ENCODE measurements around the gene RCAN2.
"Not testable (repeated sequence)": the region's sequence is repeated elsewhere in the genome, so short reads cannot be mapped to it uniquely, and the experiment has no call there.

Gene RCAN2

DNA sequence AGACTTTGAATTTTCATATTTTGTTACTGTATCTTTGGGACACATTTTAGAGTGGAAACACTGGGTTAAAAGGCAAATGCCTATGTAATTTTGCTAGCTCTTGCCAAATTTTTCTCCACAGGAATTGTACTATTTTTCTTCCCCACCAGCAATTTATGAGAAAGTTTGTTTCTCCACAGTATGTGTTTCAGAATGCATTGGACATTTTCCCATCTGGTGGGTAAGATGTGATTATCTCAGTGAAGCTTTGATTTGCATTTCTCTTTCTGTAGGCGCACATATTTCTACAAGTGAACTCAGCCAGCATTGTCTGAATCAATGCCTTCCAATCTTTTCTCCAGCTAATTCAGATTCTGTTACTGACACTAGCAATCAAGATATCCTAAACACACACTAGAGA lies 157.8 kb downstream of the RCAN2 start:
- no peak for DNase-seq (ENCODE audit: low read depth in 2 of 2)

- DNase-seq (ENCODE audit: low read depth in 2 of 2): not testable (repeated sequence)
These were observed 158.8 kb downstream of the RCAN2 start for GRCh38 chr6:46332448-46332847.

GRCh38 chr6:46331461-46331860 lies 159.8 kb downstream of the RCAN2 start:
- no peak for DNase-seq (ENCODE audit: low read depth in 2 of 2)

GRCh38 chr6:46329568-46329967 lies 161.7 kb downstream of the RCAN2 start:
- no peak for DNase-seq (ENCODE audit: low read depth in 2 of 2)

DNA sequence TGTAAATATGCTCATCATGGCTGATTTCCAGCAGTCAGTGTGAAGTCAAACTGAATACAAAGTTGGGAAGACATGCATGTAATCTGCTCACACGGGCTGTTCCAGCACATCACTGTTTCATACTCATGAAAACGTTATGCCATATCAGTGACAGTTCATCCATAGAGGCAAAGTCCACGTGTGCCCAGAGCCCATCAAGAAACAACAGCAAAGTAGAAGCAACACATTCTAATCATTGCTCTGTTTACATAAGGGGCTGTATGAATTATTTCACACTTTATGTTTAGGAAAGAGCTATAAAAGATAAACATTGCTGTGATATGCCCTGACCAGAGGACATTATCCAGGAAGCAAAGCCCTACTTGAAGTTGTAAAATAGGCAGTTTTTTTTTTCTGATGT lies 163.5 kb downstream of the RCAN2 start:
- DNase-seq (ENCODE audit: low read depth in 2 of 2): no peak

GRCh38 chr6:46325561-46326530 lies 165.4 kb downstream of the RCAN2 start:
- DNase-seq (ENCODE audit: low read depth in 2 of 2): peak in 1 of 2 donors; percentile 2

DNA sequence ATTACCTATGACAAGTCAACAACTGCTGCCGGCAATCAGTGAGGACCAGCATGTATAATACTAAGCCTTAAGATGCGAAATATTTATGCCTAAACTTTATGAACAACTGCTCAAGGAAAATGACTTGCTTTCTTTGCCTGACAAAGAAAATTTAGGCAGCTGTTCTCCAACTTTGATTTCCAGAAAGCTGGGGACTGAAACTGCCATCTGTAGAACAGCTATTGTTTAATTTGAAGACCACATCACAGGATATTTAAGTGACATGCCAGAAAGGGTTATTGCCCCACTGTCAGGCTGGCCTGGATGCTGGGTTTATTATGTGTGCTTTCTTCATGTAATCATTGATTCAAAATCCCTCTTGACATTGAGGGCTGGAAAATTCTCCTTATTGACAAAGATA lies 166.5 kb downstream of the RCAN2 start:
- DNase-seq (ENCODE audit: low read depth in 2 of 2): no peak

DNA sequence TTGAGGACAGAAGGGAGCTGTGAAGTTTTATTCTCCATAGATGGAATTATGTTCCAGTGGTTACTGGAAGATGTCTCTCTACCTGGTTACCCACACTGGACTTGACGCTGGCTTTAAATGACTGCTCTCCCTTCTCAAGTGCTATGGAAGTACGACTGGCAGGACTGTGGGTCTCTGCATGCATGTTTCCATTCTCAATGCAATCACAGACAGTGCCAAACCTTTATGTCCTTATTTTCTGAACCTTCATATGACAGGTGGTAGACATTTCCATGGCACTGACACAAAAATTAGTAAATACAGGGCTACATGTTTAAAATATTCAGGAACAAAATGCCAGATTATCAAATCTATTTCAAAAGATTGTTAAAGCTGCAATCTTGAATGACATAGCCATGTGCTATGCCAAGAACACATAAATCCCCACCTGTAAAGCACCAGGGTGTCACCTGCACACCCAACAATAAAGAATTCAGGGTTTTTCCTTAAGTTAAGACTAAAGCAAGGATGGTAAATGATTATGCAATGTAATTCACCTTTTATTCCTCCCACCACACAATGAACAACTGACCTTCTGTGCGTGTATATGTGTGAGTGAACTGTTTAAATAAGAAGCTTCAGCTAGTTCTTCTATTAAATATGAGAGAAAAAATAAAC lies 167.2 kb downstream of the RCAN2 start:
- DNase-seq (ENCODE audit: low read depth in 2 of 2): no peak

- DNase-seq (ENCODE audit: low read depth in 2 of 2): no peak
These were observed 167.8 kb downstream of the RCAN2 start for GRCh38 chr6:46323312-46323965.

- DNase-seq (ENCODE audit: low read depth in 2 of 2): no peak
These were observed 170.7 kb downstream of the RCAN2 start for GRCh38 chr6:46320505-46320904.

GRCh38 chr6:46315589-46315988 lies 175.7 kb downstream of the RCAN2 start:
- no peak for DNase-seq (ENCODE audit: low read depth in 2 of 2)

DNA sequence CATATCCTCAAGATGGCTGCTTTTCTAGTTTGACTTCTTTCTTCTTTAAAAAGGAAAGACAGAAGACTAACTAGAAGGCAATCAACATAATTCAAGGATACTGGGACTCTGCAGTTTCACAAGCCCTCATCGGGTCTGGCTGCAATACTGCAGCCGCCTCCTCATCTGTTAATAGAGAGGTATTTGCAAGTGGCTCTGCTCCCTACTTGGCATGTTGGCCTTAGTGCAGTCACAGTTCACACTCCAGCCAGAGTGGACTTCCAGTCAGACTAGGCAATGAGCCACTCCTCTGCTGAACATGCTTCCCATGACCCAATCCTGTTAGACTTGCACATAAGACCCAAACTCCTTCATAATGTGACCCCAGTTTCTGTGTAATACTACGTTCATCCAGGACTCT lies 178.6 kb downstream of the RCAN2 start:
- DNase-seq (ENCODE audit: low read depth in 2 of 2): no peak

DNA sequence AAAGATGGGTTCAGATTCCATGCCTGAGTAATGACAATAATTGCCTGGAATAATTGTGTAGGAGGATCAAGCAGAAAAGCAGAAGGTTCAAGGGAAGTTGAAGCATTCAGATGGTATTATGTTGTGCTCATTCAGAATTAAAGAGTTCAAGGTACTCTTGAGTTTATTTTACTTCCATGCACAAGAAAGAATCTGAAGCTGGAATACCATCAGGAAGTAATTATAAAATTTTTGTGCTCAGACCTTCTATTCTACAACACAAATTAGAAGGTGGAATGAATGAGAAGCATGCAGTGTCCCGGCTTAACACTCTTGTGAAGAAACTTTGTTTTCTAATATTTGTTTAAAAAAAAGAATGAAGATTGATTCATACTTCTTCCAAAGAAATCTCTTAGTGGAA lies 181.1 kb downstream of the RCAN2 start:
- no peak for DNase-seq (ENCODE audit: low read depth in 2 of 2)

GRCh38 chr6:46306431-46306830 lies 184.8 kb downstream of the RCAN2 start:
- DNase-seq (ENCODE audit: low read depth in 2 of 2): no peak

GRCh38 chr6:46305833-46306232 lies 185.4 kb downstream of the RCAN2 start:
- no peak for DNase-seq (ENCODE audit: low read depth in 2 of 2)

DNA sequence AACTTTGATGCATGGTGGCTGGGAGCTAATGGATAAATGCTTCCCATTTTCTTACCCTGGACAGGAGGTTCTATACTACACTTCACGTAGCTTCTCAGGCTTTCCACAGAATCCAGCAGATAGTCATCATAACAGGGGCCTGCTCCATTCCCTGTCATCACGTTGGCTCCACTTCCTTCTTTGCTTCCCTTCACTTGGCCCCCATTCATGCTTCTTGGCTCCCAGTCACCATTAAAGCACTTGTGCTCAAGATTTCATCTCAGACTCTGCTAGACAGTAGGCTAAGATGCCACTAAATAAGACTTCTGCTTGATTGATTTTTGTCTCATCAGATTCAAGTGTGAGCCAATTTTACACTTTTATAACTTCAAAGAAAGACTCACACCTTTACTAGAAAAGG lies 186.0 kb downstream of the RCAN2 start:
- no peak for DNase-seq (ENCODE audit: low read depth in 2 of 2)

GRCh38 chr6:46302816-46303215 lies 188.4 kb downstream of the RCAN2 start:
- no peak for DNase-seq (ENCODE audit: low read depth in 2 of 2)

DNA sequence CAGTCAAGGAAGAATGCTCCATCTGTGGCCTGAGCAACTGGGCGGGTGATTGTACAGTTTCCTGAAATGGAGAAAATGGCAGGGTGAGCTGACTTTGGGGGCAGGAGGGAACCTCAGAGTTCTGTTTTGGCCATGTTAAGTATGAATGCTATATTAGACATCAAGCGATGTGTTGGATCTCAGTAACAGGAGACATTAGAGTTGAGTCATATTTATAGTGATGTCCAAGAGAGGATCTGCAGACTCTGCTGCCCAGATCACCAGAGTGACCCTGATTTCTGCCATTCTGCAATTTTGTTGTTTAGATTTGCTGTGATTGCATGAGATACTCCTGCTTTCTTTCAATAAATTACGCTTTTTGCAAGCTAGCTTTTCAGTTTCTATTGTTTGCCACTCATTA lies 189.1 kb downstream of the RCAN2 start:
- no peak for DNase-seq (ENCODE audit: low read depth in 2 of 2)

DNA sequence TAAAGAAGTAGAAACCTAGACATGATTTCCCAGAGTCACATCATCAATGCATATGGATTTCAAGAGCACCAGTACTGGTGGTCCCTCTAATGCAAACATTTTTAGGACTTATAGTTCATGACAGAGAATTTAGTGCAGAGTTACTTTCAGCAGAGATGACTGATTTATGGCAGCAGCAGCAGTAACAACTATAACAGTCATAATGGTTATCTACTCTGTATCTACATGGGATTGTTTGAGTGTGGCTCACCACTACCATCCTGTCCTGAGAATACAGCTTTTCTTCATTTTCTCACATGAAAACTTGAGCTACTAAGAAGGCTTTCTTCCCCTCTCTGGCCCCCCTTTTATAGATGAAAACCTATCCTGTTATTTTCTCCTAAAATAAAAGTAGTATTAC lies 192.0 kb downstream of the RCAN2 start:
- DNase-seq (ENCODE audit: low read depth in 2 of 2): no peak

DNA sequence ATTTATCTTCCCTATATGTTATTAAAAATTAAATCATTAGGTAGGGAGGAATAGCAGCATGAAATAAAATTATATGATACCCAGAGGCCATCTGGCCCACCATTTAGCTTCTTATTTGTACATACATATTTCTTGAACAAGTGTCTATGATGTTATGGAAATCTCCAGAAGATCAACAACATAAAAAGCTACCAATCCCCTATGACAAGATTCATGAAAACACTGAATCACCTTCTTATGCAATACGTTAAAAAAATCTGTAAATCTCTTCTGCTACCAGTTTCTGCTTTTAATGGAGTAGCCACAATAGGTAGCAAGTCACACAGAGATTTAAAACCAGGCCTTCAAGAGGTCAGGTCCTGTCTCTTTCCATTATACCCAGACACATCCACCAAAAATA lies 194.7 kb downstream of the RCAN2 start:
- no peak for DNase-seq (ENCODE audit: low read depth in 2 of 2)

- DNase-seq (ENCODE audit: low read depth in 2 of 2): no peak
These were observed 197.5 kb downstream of the RCAN2 start for GRCh38 chr6:46293641-46294316.

DNA sequence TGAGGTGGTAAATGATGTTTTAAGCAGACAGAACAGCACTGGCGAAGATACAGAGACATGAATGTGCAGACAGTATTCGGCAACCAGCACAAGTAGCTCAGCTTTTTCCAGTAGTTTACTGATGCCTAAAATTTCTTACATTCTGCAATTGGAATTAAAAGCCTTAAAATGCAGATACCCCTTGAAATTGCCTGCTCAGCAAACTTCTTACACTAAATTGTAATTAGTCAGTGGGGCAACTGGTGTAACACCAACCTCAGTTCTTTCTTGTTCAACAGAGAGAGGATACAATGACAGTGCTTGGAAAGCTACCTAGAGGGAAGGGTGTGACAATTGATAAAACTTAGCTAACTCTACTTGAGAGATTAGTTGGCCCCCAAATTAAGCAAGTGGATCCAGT lies 199.4 kb downstream of the RCAN2 start:
- DNase-seq (ENCODE audit: low read depth in 2 of 2): no peak

Data from stimulated activated CD8-positive, alpha-beta memory T cell treated with anti-CD3 and anti-CD28 coated beads, Interleukin-15, amount 100 ng/mL, for 48 hours (primary cell).